HG03460 (cell line): Measurements from ENCODE around the gene FGD5.
A peak's percentile ranks its signal among the peaks of the same experiment; 100 is the strongest.

Experiments
- ATAC-seq: cut with Tn5 transposase; IDR thresholded peaks from one replicate; pipeline ENCODE4 v1.9.1; 2021; ENCODE audit not compliant: unreplicated experiment

Gene FGD5

GRCh38 chr3:14959359-14959943 lies 140.7 kb downstream of the FGD5 start:
- peak; percentile 53 for ATAC-seq

GRCh38 chr3:14962762-14963161 lies 144.0 kb downstream of the FGD5 start:
- no peak for ATAC-seq

- no peak for ATAC-seq
Observed at GRCh38 chr3:14967285-14967684, 148.5 kb downstream of the FGD5 start.

GRCh38 chr3:14969671-14970070 lies 150.9 kb downstream of the FGD5 start:
- ATAC-seq: no peak

GRCh38 chr3:14976317-14976716 lies 157.6 kb downstream of the FGD5 start:
- no peak for ATAC-seq

- ATAC-seq: no peak
Observed at GRCh38 chr3:14980689-14981088, 161.9 kb downstream of the FGD5 start.
